ENCODE data around the gene RAPGEF5.

Gene RAPGEF5

DNA sequence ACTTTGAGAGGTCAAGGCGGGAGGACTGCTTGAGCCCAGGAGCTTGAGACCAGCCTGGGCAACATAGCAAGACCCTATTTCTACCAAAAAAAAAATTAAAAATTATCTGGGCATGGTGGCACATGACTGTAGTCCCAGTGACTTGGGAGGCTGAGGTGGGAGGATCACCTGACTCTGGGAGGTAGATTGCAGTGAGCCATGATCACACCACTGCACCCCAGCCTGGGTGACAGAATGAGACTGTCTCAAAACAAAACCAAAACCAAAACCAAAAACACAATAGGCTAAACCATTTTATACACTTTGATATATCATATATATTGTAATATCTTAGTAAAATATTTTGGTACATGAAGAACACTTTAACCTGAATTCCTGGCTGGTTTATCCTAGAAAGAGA is 101.6 kb downstream of the RAPGEF5 start:
- no peak for DNase-seq

DNA sequence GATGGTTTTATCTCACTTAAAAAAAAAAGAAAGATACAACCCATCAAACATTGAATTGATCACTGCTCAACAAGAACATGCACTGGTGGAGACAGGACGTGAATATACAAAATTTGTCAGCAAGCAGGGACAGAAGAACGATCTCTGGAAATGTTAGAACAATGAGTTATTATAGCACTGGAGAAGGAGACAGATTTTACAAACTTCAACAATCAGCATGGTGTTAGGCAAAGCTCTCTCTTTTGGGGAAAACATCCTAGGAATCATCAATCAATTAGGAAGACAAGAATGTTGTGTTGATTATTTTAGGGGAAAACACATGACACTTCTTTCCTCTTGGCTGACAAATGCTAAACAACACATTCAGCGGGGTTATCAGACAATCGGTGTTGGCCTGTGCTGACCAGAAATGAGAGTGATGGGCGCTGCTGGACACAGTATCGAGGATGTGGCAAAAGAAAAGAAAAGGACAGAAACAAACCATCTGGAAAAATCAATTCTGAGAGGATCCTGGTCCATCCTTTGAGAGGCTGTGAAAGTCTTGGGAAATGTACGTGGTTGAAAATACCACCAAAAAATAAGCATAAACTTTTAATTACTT is 103.9 kb downstream of the RAPGEF5 start:
- no peak for DNase-seq

DNA sequence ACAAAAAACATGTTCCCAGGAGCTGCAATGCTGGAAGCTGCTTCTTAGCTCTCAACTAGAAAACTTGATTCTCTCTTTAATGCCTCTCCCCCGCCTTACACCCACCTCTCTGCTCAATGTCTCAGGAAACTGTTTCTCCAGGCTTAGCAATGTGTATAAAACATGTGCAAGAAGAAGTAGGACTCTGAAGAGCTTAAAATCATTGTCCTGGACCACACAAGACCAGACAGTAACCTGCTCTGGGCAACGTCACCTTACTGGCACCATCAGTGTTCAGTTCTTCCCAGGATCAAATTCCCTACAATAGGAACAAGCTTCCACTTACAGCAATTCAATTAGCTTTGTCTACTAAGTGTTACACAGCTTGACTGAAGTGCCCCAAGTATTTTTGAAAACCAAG is 104.9 kb downstream of the RAPGEF5 start:
- DNase-seq, result no peak

DNA sequence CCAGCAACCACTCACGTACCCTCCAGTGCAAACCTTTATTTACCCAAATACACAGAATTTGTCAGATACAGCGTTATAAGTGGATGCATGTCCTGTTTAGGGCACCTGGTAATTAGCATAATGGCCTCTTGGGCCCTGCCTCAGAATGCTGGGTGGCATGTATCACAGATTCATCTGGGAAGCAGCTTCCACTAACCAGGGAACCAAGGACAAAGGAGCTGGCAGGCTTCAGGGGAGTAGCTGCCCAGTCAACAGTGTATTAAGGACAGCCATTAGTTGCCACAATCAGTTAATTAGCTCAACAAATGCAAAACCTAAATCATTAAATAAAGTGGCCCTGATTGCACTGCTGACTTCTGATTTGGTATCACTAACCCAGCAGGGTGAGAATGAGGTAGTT is 105.7 kb downstream of the RAPGEF5 start:
- no peak for DNase-seq

DNA sequence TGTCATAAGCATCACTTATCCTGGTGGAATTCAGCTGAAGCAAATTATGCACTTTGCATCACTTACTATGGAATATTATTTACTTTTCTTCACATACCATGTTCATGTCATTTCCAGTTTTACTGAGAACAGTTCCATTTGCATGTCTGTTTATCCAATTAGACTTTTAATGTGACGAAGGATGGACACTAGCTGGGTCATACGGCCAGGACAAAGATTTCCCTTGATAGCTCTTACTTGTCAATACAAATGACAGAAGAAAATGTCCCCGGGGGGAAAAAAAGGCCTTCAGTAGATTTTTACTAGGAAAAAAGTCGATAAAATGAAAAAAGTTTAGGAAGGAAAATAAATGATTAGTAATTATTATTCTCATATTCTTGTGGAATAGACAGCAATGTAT is 106.6 kb downstream of the RAPGEF5 start:
- DNase-seq, result no peak

DNA sequence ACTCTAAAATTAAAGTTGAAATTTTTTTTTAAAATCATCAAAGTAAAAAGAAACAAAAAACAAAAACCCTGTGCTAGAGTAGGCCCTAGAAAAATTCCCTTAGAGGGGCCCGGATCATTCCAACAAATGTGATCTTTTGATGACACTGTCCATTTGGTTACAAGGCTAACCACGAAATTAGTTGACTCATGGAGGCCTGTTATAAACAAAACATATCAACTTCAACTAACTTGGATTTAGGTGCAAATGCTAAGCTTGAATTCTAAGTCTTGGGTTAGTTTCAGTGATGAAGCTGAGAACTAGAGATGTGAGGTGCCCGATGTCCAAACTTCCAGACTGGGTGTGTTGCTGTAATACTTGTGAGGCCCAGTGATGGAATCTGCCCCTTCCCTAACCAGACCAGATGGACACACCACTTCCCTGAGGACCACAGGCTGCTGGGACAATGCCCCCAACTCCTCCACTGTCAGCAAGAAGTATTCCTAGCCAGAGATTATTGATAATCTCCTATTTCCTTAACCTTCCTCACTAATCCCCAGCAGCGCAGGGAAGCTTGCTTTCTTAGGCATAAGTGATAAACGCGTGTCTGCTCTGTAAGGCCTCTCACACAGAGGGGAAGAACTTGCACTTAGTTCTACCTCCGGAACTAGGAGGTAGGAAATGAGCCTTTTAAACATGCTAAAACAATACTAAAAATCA is 108.7 kb downstream of the RAPGEF5 start:
- no peak for DNase-seq

DNA sequence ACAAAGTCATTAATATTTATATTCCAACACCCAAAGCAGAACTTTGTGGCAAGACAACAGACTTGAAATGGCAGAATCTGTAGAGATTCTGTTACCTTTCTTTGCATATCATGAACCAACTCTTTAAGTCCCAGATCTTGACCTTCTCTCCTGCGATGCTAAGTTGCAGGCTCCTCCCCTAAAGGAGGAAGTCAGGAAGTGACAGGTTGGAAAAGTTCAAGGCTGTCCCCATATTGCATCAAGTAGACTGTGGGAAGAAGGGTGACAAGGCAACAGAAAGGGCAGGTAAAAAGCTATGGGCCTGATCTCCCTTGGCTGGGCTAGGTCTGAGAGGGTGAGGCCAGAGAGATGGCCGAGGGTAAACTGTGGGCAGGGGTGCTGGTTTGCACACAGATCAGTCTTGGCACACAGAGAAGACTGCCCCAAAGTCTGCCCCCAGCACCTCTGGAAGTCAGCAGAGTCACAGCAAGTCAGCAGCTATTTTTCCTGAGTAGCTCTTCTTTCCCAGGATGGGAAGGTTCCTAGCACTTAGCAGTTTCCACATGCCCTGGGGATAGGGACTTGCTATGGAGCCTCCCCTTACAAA is 115.1 kb downstream of the RAPGEF5 start:
- DNase-seq, result no peak

DNA sequence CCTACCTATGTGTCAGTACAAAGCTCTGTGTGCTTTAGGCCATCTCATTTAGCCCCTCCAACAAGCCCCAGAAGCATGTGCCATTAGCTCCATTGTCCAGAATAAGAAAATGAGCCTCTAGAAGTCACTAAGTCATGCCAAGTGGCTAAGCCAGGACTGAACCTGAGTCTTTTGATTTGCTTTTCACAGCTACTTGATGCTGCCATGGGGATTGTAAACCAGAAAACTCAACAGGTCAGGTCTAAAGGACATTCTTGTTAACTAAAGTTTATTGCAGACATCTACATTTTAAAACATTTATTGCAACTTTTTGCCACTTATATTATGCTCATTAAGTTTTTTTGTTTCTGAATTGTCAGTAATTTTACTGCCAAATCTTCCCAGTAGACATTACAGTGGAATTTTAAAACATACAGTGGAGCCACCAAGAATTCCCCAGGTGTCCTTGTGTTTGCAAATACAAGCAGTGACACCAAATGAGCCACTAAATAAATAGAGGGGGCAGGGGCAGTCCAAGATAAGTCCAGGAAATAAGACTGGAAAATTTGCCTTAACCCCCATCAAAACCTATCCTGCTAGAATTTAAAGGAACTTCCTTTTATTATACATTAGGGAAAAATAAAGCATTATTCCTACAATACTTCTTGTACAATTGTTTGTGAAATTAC is 115.9 kb downstream of the RAPGEF5 start:
- no peak for DNase-seq

DNA sequence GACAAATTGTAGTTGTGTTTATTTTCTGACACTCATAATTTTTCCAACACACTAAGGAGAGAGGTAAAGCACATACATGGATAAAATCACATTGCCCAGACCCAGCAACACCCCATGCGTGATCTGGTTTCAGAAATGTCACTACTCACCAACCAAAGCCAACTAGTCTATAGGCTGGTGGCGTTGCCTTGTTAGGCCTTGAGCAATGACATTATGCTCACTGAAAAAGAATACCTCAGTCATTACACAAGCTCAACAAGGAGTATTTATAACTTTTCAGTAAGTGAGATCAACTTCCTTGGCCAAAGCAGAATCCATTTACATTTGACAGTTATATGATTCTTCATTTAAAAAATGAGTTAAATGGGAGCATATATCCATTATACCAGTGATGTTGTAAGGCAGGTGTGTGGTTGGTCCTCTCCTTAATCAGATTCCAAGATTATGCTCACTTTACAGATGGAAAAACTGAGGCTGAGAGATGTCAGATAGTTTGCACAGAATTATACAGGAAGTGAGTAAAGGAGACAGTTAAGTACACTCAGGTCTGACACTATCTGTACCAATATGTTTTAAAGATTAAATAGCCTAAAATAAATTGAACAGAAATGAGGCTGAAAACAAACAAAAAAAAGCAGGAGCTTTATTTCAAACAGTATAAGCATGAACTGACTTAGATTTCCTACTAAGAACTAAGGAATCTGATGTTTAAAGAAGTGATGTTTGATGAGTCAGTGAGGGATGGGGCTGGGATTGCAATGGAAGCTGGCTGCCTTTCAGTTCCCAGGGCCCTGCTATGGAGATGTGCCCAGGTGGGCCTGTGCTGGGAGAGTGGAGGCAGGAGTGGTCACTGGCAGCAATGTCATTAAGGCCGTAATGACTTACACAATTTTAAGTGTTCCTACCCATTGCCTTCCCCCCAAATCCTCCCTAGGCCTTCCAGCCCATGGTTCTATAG is 118.3 kb downstream of the RAPGEF5 start:
- DNase-seq, result no peak

DNA sequence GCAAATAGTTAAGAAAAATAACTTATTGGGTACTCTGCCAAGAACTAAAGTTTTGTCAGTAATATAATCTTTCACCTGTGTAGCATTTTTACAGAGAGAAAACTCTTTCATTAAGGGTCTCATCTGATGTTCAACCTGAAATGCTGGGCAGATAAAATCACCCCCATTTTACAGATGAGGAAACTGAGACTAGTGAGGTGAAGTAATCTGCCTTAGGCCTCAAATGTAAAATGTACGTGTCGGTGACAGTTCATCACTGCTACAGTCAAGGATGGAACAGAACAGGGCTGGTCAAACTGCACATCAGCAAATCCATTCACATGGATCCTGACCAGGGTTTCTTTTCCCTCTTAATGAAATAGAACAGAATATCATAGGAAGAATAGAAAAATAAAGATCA is 121.8 kb downstream of the RAPGEF5 start:
- DNase-seq, result no peak

DNA sequence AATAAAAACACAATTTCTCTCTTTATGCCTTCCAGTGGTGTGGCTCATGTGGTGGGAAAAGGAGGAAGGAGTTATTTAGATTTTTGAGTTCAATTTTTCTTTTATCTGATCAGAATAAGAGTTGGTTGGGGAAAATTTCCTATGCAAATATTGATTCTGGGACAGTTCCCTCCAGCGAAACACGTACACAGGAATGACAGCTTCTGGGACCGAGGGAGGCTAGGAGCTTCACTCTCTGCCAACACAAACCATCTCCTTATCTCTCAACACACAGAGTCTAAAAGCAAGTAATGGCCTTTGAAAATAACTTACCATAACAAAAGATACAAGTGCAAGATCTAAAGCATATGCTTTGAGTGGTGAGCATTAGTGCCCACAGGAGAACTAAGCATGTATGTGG is 122.7 kb downstream of the RAPGEF5 start:
- DNase-seq, result no peak

DNA sequence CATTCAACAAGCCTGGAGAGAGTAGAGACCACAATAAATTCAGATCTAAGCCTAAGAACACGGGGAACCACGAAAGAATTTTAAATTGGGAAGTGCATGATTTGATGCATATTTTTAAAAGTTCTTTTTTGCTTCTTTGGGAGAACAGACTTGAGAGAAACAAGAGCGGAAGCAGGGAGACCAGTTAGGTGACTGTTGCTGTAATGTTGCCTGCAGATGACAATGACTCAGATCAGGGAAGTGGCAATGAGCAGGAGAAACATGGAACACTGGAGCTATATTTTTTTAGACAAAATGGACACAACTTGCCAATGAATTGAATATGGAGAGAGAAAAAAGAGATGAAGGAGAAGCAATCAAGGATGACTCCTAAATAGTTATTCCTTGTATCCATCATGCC is 125.1 kb downstream of the RAPGEF5 start:
- DNase-seq, result no peak

DNA sequence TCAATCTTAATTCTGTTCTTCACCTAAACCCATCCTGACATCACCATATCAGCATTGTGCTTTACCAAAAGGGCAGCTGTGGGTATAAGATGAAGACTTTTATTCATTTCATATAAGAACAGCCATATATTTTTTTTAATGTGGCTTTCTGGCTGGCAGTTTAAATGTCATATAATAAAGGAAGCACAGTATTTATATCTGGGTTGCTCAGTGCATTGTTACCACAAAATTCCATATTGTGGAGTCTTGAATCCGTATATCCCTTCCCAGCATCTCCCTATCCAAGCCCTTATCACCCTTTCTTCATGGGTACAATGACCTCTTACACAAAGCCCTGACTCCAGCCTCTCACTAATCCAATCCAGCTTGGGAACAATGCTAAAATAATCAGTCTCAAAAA is 125.8 kb downstream of the RAPGEF5 start:
- DNase-seq, result no peak

DNA sequence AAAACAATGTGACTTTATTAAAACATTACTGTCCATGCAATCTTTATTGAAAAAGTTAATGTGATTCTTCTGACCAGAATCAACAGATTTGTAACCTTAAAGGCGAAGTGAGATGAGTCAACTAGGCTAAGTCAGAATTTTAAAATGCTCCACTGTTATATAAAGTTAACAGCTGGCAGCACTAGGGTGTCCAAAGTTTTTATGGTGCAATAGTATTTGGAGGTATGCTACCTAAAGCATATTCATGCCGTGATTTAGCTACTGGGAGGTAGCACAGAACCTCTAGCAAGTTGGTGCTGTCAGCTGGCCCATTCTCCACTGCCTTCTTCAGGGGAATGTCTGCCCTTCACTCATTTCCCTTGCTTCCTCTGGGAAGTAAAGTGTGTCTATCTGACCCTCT is 126.7 kb downstream of the RAPGEF5 start:
- DNase-seq, result no peak

DNA sequence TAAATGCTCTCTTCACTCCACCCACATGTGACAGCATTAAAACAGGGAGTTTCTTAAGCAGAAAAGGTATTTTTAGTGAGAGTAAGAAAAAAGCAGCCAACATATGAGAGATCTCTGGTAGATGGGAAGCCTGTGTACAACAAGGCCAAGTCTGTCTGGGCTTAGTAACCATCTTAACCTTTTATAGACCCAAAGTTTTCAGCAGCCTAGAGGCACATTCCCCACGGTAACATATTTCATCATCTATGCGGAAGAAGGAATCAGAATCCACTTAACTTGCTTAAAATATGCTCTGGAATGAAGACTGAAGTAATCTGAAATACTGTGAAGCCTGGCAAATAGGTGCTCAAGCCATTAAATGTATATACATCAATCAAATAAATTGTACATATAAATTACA is 127.8 kb downstream of the RAPGEF5 start:
- DNase-seq, result no peak

DNA sequence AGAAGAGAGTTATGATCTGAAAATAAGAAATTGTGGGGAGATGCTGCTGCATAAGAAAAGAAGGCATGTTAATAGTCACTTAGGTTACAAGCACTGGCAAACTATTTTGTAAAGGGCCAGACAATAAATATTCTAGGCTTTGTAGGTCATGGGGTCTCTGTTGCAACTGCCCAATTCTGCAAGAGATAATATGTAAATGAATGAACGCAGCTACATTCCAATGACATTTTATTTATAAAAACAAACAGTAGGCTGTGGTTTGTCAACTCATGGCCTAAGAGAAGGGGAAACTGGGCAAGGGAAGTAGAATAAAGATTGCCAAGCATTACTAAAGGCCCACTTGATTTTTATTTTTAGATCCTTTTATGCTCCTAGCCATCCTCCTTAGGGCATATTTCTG is 133.1 kb downstream of the RAPGEF5 start:
- no peak for DNase-seq

DNA sequence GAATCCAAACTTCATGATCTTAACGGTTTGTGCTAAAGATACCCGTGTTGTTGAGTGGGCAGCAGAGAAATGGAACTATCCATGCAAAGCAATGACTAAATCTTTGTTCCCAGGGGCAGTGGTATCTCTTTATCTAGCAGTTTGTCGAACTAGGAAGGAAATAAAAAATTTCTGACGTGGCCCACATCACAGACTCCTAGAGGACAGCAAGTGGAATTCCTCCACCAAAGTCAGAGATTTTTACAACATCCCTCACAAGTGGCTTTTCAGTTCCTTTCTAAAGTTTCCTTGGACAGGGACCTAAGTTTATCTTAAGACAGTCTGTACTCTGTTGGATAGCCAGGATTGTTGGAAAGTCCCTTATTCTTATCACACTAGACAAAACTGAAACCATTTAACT is 136.0 kb downstream of the RAPGEF5 start:
- no peak for DNase-seq

DNA sequence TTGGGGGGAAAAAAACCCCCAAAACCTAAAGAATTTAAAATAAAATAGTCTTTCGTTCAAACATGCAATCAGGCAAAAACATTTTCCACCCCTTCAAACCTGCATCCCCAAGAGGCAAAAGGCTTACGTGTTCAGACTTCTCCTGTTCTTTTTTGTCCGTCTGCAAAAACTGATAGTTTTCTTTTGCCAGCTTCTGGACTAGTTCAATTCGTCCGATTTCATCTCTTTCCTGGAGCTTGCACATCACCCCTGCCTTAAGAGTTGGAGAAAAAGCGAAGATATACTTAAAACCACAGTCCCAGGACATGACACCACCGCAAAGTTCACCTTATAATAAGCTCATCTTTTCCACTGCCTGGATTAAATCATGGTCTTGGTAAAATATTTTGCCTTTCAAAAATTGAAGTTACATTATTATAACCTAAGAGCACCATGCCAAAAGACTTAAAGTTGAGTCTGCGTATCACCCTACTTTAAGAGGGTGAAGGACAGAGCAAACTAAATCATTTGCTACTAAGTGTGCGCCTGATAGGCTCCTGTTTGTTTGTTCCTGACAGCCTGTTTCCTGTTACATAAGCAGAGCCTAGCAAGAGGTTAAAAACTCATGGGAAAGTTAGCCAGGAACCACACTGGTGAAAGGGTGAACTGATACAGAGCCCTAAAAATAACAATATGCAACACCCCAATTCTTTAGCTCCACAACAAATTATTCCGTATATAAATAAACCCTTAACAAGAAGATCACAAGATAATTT is 137.0 kb downstream of the RAPGEF5 start:
- DNase-seq, result no peak

DNA sequence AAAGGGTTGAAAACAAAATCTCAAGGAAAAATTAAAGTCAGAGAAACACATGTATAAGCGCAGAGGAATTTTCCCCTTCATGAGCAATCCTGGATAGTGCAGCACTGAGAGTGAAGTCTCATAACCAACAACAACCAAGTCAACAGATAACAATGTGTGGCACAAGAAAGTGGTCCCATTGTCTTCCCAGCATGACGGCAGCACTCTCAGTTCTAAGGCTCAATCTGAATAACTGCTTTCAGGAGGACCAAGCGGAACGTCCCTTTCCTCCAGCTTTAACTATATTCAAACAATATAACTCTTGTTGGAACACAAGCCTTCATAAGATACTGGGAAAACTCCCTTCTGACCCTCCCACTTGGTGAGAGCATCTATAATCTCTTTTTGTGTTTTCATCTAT is 137.9 kb downstream of the RAPGEF5 start:
- DNase-seq, result no peak

DNA sequence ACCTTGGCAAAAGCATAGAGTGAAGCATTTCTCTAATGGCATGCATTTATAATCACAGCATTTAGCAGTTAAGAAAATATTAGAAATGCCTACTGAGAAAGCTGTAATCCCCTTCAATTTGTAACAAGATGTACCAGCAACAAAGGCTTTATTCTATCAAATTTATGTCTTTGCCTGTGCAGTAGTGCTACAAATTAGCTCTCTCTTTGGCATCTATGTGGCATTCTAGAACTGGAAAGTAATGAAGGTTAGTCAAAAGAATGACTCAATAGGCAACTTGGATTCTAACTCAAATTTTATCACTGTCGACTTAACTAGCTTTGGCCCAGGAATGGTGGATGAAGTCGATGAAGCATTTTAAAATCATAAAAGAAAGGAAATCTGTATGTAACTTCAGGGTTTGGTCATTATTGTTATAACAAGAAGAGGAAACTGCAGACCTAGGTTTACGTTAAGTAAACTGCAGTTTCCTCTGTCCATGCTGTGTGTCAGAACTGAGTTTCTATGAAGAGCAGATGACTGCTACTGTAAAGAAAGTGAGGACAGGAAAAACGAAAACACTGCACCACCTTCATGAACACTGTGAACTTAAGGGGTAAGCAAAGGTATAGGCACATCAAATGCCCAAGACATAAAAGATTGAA is 140.0 kb downstream of the RAPGEF5 start:
- DNase-seq, result no peak

DNA sequence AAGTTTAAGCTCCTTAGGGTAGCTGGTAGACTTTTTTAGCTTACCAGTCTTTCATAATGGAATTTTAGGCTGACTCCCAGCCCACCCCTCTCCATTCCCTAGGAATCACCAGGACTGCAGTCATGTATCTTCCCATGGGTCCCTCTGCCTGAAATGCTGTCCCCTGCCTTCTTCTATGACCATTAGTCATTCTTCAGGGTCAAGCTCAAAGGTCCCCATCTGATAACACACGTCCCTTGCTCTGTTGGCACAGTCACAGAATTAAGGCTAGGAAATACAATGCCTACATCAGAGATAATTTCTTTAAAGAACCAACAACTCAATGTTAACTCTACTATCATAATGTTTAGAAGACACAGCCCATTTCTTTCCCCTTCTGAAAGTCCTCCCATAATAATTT is 140.6 kb downstream of the RAPGEF5 start:
- DNase-seq, result no peak

DNA sequence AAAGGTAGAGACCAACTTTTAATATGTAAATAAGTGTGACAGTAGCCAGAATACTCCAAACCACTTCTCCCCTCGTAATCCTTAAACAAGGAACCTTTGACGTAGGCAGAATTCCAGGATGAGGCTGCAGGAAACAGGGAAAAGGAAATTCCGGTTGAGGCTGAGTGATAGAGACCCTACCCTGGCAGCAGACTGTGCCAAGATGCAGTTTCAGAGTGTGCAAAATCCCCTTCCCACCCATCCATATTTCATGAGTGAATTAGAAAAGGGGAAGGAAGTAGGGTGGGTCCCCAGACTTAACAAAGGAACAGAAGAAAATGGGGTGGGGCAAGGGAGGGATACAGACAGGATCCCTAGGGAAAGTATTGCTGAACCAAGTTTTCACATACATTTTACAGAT is 143.0 kb downstream of the RAPGEF5 start:
- DNase-seq, result no peak

All from T-helper 9 cell (primary cell).